Measurements from ENCODE around the gene CNTNAP2.

GRCh38 chr7:147992698-147993097, 1876.1 kb downstream of the CNTNAP2 start:
- TF ChIP-seq CTCF (tag by site-specific recombination; IDR thresholded peaks at IDR 0.05) (no peak), TCF7L2 (IDR thresholded peaks at IDR 0.05; ENCODE audit: borderline replicate concordance, low read depth, low read length) (no peak), ZNF580 (tag by site-specific recombination; IDR thresholded peaks at IDR 0.05) (no peak), ZBTB1 (tag by site-specific recombination; IDR thresholded peaks at IDR 0.05) (no peak), ZNF274 (IDR thresholded peaks at IDR 0.05; ENCODE audit: low read length) (no peak), ZNF274 (tag by site-specific recombination; IDR thresholded peaks at IDR 0.05; ENCODE audit: borderline replicate concordance) (no peak)
